Fibroblast of lung (primary cell): Measurements from ENCODE around the gene APBB1IP. TPM values are rescaled to one million over a fixed set of nuclear protein-coding genes. Genes with fewer than 3 reads are reported as not detected.
"Not testable (repeated sequence)": the region's sequence is repeated elsewhere in the genome, so short reads cannot be mapped to it uniquely, and the experiment has no call there.

ENCODE experiments used
- DNase-seq, 2 donors: peaks; one replicate each; pipeline versions ENCODE4 v3.0.0 to v3.0.0-alpha.2; 2010; ENCODE audit warnings: low read depth in 2 of 2
- H2AFZ ChIP-seq: 2 replicates; pipeline ENCODE4 v1.5.1; 2012; ENCODE audit warnings: low read length, control low read depth, inconsistent platforms
- H3K27ac ChIP-seq: 2 replicates; pipeline ENCODE4 v1.5.1; 2011; ENCODE audit warnings: low read length, control low read depth; ENCODE audit not compliant: insufficient read depth
- H3K27me3 ChIP-seq: 2 replicates; pipeline ENCODE4 v1.5.1; 2011; ENCODE audit warnings: mild to moderate bottlenecking, low read length; ENCODE audit not compliant: control insufficient read depth, insufficient read depth
- H3K36me3 ChIP-seq: 2 replicates; pipeline ENCODE4 v1.5.1; 2011; ENCODE audit warnings: low read length; ENCODE audit not compliant: control insufficient read depth, insufficient read depth
- H3K4me1 ChIP-seq: 2 replicates; pipeline ENCODE4 v1.5.1; 2011; ENCODE audit warnings: low read length; ENCODE audit not compliant: control insufficient read depth, insufficient read depth; ENCODE audit errors: extremely low read depth
- H3K4me2 ChIP-seq: 2 replicates; pipeline ENCODE4 v1.5.1; 2011; ENCODE audit warnings: low read length, control low read depth; ENCODE audit not compliant: insufficient read depth; ENCODE audit errors: extremely low read depth
- H3K4me3 ChIP-seq, 4 experiments: fragments of 200-600 bp in 1 of 4; sonication (generic) in 1 of 4; replicated peaks in 1 of 4; 2 replicates each; pipeline ENCODE4 v1.5.1; 2011 to 2016; ENCODE audit warnings: low read length in 4 of 4, low read depth in 3 of 4, mild to moderate bottlenecking in 3 of 4, control low read depth in 2 of 4, inconsistent platforms in 1 of 4, mixed read lengths in 1 of 4; ENCODE audit not compliant: insufficient read depth in 1 of 4; ENCODE audit errors: control extremely low read depth in 1 of 4
- H3K79me2 ChIP-seq: 2 replicates; pipeline ENCODE4 v1.5.1; 2012; ENCODE audit warnings: mild to moderate bottlenecking, low read length, inconsistent platforms; ENCODE audit not compliant: control insufficient read depth, insufficient read depth
- H3K9ac ChIP-seq: 2 replicates; pipeline ENCODE4 v1.5.1; 2011; ENCODE audit warnings: mild to moderate bottlenecking, low read length, control low read depth; ENCODE audit not compliant: insufficient read depth
- H3K9me3 ChIP-seq: 2 replicates; pipeline ENCODE4 v1.5.1; 2012; ENCODE audit warnings: low read depth, low read length; ENCODE audit not compliant: control insufficient read depth, insufficient read depth
- H4K20me1 ChIP-seq: 2 replicates; pipeline ENCODE4 v1.5.1; 2011; ENCODE audit warnings: low read length; ENCODE audit not compliant: control insufficient read depth, insufficient read depth; ENCODE audit errors: extremely low read depth
- EZH2 ChIP-seq: IDR thresholded peaks from 2 replicates; pipeline ENCODE4 v1.5.1; 2012; ENCODE audit warnings: low read length, control low read depth, mild to moderate bottlenecking; ENCODE audit errors: missing control alignments
- polyA plus RNA-seq, 2 donors: library from polyadenylated mRNA; depleted of rRNA in 1 of 2; stranded (reverse) in 1 of 2; unstranded in 1 of 2; fragments of >200 nt; gene quantifications; 2 replicates each; pipeline ENCODE4 v1.2.1, GENCODE V29; 2011 to 2012; ENCODE audit warnings: missing spikeins in 1 of 2
- total RNA-seq: library from RNA; depleted of rRNA; stranded (reverse); fragments of >200 nt; gene quantifications from 2 replicates; pipeline ENCODE4 v1.2.1, GENCODE V29; 2014
- TF ChIP-seq, protein P1 (sequence below), 2 donors: IDR thresholded peaks in 1 of 2; conservative IDR thresholded peaks in 1 of 2; 1 replicate in 1 of 2; 2 replicates in 1 of 2; pipeline ENCODE4 v1.5.1; 2011 to 2012; ENCODE audit warnings: low read length in 2 of 2, control low read depth in 1 of 2, inconsistent platforms in 1 of 2, low read depth in 1 of 2, mild to moderate bottlenecking in 1 of 2

Gene APBB1IP
- total and polyA plus RNA-seq, 2 donors (not counting 1 experiment from before 2014, with no cell fraction given): 1.5 TPM

- H3K79me2 ChIP-seq: no peaks in the 10 kb centered on the region
Observed at GRCh38 chr10:26464632-26465280, 26.6 kb downstream of the APBB1IP start.

DNA sequence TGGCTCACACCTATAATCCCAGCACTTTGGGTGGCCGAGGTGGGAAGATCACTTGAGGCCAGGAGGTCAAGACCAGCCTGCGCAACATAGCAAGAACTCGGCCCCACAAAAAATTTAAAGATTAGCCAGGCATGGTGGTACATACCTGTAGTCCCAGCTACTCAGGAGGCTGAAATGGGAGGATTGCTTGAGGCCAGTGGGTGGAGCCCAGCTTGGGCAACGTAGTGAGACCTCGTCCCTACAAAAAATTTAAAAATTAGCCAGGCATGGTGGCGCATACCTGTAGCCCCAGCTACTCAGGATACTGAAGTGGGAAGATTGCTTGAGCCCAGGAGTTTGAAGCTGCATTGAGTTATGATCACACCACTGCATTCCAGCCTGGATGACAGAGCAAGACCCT, 28.4 kb downstream of the APBB1IP start:
- not testable (repeated sequence) for H3K79me2 ChIP-seq, H3K4me2 ChIP-seq, H3K4me1 ChIP-seq, H3K9ac ChIP-seq, H3K27ac ChIP-seq, H3K27me3 ChIP-seq, H3K9me3 ChIP-seq, H4K20me1 ChIP-seq, H2AFZ ChIP-seq, H3K36me3 ChIP-seq, H3K4me3 ChIP-seq, DNase-seq

More at GRCh38 chr10:26464632-26465280, 26.6 kb downstream of the APBB1IP start:
- H2AFZ ChIP-seq: no peak overlapping the region
- TF ChIP-seq EZH2: no peak
- TF ChIP-seq, protein P1, sequence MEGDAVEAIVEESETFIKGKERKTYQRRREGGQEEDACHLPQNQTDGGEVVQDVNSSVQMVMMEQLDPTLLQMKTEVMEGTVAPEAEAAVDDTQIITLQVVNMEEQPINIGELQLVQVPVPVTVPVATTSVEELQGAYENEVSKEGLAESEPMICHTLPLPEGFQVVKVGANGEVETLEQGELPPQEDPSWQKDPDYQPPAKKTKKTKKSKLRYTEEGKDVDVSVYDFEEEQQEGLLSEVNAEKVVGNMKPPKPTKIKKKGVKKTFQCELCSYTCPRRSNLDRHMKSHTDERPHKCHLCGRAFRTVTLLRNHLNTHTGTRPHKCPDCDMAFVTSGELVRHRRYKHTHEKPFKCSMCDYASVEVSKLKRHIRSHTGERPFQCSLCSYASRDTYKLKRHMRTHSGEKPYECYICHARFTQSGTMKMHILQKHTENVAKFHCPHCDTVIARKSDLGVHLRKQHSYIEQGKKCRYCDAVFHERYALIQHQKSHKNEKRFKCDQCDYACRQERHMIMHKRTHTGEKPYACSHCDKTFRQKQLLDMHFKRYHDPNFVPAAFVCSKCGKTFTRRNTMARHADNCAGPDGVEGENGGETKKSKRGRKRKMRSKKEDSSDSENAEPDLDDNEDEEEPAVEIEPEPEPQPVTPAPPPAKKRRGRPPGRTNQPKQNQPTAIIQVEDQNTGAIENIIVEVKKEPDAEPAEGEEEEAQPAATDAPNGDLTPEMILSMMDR (conservative IDR thresholded peaks at IDR 0.05 in 1 of 2, IDR thresholded peaks at IDR 0.05 in 1 of 2; ENCODE audit: low read depth in 1 of 2, low read length in 2 of 2): no peak
- no peak overlapping the region for H3K27ac ChIP-seq
- H3K27me3 ChIP-seq: no peaks in the 10 kb centered on the region
- DNase-seq: no peak
- H3K4me2 ChIP-seq: no peak overlapping the region
- H4K20me1 ChIP-seq: no peaks in the 10 kb centered on the region
- no peak overlapping the region for H3K4me3 ChIP-seq
- no peaks in the 10 kb centered on the region for H3K4me1 ChIP-seq
- H3K9ac ChIP-seq: no peak overlapping the region
- no peaks in the 10 kb centered on the region for H3K36me3 ChIP-seq
- H3K9me3 ChIP-seq: no peaks in the 10 kb centered on the region

GRCh38 chr10:26467639-26468038, 29.5 kb downstream of the APBB1IP start:
- Histone ChIP-seq H3K9me3 (no peaks in the 10 kb centered on the region), H3K9ac (no peak overlapping the region), H3K79me2 (no peaks in the 10 kb centered on the region), H2AFZ (no peak overlapping the region), H3K4me1 (no peaks in the 10 kb centered on the region), H3K36me3 (no peaks in the 10 kb centered on the region), H3K4me3 (no peak overlapping the region), H3K27me3 (no peaks in the 10 kb centered on the region), H3K27ac (no peak overlapping the region), H3K4me2 (no peak overlapping the region), H4K20me1 (no peaks in the 10 kb centered on the region)
- DNase-seq: no peak
- no peak for TF ChIP-seq EZH2
- TF ChIP-seq, protein P1 (conservative IDR thresholded peaks at IDR 0.05 in 1 of 2, IDR thresholded peaks at IDR 0.05 in 1 of 2; ENCODE audit: low read depth in 1 of 2, low read length in 2 of 2): no peak
